ENCODE measurements around the gene PANK1.

PANK1 gene

GRCh38 chr10:89653410-89653869 lies 8.4 kb upstream of the PANK1 start:
- intact Hi-C loops (cut with DNase I): no loop called here
- DNase-seq: no peak

DNA sequence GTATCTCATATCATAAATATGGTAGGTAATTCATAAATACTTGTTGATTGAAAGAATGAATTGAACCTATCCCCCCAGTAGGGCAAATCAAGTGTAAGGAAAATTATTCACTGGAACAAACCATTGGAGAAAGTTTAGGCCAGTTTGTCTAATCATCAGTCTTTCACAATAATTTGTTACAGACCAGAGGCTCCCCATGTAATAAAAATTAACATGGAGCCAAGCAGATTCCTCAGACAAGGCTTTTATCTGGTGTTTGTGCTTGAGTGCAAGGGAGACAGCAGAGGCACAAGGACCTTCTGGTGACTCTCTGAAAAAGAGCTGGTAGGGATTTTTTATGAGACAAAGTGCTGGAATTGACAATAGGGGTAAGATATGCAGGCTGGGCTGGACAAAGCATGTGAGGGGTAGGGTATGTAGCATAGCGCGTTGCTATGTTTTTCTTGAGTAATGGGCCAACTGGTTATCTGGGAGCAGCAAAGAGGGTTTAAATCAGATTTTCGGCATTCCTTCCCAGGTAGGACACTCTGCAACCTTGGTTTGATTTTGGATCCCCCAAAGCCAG lies 7.8 kb upstream of the PANK1 start:
- DNase-seq: no peak
- intact Hi-C loops (cut with DNase I): no loop called here

GRCh38 chr10:89651916-89652573 lies 7.0 kb upstream of the PANK1 start:
- intact Hi-C loops (cut with DNase I): no loop called here
- DNase-seq: no peak

DNA sequence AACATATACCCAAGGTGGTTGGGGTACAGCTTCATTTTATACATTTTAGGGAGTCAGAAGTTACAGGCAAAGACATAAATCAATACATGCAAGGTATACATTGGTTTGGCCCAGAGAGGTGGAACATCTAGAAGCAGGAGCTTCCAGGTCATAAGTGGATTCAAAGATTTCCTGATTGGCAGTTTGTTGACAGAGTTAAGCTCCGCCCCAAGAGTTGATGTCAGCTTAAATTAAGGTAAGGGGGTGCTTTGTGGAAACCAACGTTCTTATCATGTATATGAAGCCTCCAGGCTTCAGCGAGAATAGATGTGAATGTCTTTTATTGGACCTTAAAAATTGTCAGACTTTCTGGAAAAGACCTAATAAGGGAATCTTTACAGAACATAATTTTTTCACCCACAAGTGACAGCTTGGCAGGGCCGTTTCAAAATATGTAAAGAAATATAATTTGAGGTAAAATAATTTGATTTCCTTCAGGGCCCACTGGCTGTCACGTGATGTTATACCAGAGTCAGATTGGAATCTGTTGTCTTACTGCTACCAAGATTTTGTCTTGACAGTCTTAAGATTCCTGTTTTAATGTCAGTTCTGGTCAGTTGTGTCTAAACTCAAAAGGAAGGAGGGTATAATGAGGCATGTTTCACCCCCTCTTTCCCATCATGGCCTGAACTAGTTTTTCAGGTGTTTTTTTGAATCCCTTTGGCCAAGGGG lies 6.3 kb upstream of the PANK1 start:
- intact Hi-C loops (cut with DNase I): no loop called here
- no peak for DNase-seq

DNA sequence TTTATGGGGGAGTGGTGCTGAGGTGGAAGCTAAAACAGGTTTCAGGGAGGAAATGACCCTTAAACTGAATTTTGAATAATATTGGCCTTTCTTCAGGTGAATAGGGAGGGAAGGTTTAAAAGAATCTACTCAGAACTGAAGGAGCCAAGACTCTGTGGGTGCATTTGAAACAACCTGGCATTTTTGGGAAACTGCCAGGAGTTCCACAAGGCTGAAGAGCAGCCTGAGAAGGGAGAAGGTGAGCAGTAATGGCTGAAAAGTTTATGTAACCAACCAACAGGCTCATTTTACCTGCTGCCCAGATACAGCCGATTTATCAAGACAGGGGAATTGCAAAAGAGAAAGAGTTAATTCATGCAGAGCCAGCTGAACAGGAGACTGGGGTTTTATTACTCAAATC lies 4.0 kb upstream of the PANK1 start:
- DNase-seq: no peak
- intact Hi-C loops (cut with DNase I): loop anchor here (10.0 kb wide), 1 partner anchor 224 kb away; no protein-coding TSS in a partner anchor

DNA sequence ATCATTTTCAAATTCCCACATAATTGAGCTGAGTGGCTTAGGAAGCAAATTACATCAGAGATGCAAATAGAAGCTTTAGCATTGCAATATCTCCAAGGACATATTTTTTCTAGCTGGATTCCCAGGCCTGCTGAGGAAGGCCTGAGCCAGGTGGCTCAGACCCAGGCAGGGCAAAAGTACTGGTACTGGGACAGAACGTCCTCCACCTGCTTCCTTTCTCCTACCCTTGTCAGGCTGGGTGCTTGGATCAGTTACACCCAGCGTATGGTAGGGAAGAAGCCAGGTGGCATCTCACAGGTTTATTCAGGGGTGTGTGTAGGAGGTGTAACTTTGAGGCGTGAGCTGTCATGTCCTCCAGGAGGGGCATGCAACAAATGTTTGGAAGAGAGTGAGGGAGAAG lies 3.0 kb upstream of the PANK1 start:
- DNase-seq: peak in 4 of 10 donors; percentile 9 to 78 (median 16)
- intact Hi-C loops (cut with DNase I): loop anchor here (10.0 kb wide), 1 partner anchor 223 kb away; no protein-coding TSS in a partner anchor

GRCh38 chr10:89646889-89647657 lies 2.0 kb upstream of the PANK1 start:
- DNase-seq: no peak
- intact Hi-C loops (cut with DNase I): loop anchor here (10.0 kb wide), 1 partner anchor 222 kb away; no protein-coding TSS in a partner anchor

DNA sequence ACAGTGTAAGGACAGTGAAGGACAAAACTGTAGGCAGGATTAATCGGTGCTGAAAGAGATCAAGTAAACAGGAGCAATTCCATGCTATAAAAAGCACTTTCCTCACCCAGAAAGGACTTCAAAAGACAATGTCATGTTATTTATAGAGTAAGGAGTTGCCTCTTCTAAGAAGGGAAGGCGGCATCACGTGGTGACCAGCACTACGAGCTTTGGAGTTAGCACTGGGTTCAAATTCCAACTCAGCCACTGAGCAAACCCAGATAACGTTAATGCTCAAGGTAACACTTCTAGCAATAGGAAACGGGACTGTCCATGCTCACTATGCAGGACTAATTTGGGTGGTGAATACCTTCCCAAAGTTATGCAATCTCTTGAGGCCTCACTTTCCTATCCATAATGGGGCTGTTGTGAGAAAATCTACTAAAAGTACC lies 715 bp upstream of the PANK1 start:
- intact Hi-C loops (cut with DNase I): loop anchor here (2.0 to 10.0 kb wide), 2 partner anchors 55 to 221 kb away; partner anchors contain the start of gene KIF20B
- no peak for DNase-seq

GRCh38 chr10:89644691-89644966 lies 413 bp downstream of the PANK1 start:
- peak in 1 of 10 donors; percentile 50 for DNase-seq
- intact Hi-C loops (cut with DNase I): loop anchor here (2.0 to 10.0 kb wide), 2 partner anchors 56 to 220 kb away; partner anchors contain the start of gene KIF20B

DNA sequence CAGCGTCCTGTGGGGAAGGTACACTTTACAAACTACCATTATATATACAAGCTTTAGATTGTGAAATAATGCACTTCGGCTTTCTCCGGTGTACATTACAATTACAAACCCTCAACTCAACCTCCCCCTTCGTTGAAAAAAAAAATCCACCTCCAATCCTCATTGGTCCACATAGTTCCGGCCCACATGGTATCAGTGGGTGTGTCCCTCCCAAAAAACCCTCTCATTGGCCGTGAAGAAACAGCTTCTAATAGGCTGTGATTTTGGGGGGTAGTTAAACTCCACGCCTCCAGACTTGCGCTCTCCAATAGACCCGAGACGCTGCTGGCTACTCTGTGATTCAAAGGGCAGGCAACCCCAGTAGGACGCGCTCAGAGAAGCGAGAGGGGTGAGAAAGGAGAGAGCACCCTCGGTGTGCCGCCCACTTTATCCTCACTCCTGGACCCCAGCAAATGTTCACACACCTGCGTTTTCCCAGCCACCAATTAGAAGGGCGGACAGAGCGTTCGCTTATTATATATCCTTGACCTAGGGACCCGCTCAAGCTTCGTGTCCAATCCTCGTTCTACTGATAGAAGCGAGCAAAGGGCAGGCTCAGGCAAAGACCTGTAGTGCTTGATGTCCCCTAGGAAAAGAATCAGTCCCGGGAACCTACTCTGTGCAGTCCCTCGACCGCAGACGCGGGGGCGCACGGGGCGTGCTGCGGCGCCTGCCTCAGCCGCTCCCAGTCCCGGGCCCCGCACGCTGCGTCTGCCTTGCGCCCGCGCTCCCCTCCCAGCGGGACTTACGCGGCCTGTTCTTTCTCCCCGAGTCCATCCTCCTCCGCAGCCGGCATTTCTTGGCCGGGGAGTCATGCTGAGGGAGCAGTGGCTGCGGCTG lies 991 bp downstream of the PANK1 start:
- intact Hi-C loops (cut with DNase I): loop anchor here (2.0 to 10.0 kb wide), 2 partner anchors 57 to 219 kb away; partner anchors contain the start of gene KIF20B
- DNase-seq: peak; percentile 70 to 96 (median 80)

DNA sequence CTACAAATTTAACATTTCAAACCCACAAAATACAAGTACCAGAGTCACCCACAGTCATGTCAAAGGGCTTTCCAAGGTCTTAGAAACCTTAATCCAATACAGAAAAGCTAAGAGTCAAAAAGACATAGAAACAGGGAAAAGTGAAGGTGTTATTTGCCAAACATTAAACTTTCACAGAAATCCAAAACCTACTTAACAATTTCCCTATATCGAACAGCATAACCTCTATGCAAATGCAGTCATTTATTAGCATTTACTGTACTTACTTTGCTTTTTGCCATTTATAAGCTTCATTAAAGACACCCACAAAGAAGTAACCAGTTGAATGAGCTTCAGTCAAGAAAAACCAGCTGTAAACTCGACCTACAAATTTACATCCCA lies 1.6 kb downstream of the PANK1 start:
- no peak for DNase-seq
- intact Hi-C loops (cut with DNase I): loop anchor here (10.0 kb wide), 1 partner anchor 219 kb away; no protein-coding TSS in a partner anchor

GRCh38 chr10:89642193-89642592 lies 2.8 kb downstream of the PANK1 start:
- DNase-seq: no peak
- intact Hi-C loops (cut with DNase I): loop anchor here (10.0 kb wide), 1 partner anchor 217 kb away; no protein-coding TSS in a partner anchor

GRCh38 chr10:89640241-89640640 lies 4.8 kb downstream of the PANK1 start:
- intact Hi-C loops (cut with DNase I): loop anchor here (10.0 kb wide), 1 partner anchor 215 kb away; no protein-coding TSS in a partner anchor

DNA sequence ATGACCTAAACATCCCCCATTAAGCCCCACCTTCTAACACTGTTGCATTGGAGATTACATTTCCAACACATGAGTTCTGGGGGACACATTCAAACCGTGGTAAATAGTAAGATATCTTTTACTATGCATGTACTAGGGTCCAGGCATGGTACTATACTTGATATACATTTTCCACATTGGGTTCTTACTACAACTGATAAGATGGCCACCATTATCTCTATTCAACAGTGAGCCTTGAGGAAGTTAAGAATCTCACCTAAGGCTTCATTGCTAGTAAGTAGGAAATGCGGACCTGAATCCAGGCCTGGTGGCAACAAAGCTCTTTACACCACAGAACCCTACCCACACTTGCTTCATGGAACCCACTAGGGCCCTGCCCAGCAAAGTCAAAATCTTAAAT lies 5.7 kb downstream of the PANK1 start:
- intact Hi-C loops (cut with DNase I): no loop called here
- DNase-seq: no peak

More at GRCh38 chr10:89640241-89640640, 4.8 kb downstream of the PANK1 start:
- no peak for DNase-seq

DNA sequence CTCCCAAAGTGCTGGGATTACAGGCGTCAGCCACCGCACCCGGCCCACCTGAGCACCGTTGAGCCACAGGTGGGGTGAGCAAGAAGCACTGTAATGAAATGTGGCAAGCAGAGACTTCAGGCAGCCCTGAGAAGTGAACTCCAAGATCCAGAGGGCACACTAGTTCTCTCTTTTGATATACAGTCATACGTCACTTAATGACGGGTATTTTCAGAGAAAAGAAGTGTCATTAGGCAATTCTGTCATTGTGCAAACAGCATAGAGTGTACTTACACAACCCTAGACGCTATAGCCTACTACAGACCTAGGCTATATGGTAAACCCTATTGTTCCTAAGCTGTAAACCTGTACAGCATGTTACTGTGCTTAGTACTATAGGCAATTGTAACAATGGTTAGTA lies 7.9 kb downstream of the PANK1 start:
- no peak for DNase-seq
- intact Hi-C loops (cut with DNase I): no loop called here

GRCh38 chr10:89634637-89635036 lies 10.4 kb downstream of the PANK1 start:
- DNase-seq: no peak
- intact Hi-C loops (cut with DNase I): no loop called here

DNA sequence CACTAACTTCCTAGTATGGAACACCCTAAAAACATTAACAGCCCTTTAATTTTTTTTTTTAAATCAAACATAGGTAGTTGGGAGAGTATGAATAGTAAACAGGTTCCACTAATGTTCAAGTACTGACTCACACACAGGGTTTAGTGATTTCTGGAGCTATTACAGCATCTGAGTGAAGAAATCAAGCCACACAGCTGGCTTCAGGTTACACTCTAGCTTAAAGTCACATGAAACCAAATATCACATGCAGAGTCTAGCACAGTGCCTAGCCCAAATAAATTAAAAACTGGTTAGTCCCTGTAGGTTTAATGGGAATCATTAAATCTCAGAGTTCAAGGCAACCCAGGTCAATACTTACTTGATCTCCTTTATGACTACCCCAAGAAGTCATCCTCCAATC lies 11.6 kb downstream of the PANK1 start:
- DNase-seq: no peak
- intact Hi-C loops (cut with DNase I): no loop called here

- intact Hi-C loops (cut with DNase I): no loop called here
- no peak for DNase-seq
These were observed 12.2 kb downstream of the PANK1 start for GRCh38 chr10:89632824-89633223.

- DNase-seq: no peak
- intact Hi-C loops (cut with DNase I): no loop called here
These were observed 17.2 kb downstream of the PANK1 start for GRCh38 chr10:89627830-89628229.

Data from posterior cingulate gyrus (tissue), 11 donors.